Coronary artery (tissue), 2 donors: ENCODE results near the gene SCN4B.

Experiments used
- DNase-seq: peaks from one replicate; pipeline ENCODE4 v3.0.0-alpha.2; 2017; ENCODE audit warnings: low spot score
- H3K27ac ChIP-seq, 2 donors: fragments of 200-600 bp; sonication (generic); one replicate each; pipeline ENCODE4 v1.5.1; 2016 to 2019
- H3K4me3 ChIP-seq: fragments of 200-600 bp; sonication (generic); 2 replicates; pipeline ENCODE4 v1.5.1; 2016; ENCODE audit warnings: mild to moderate bottlenecking, moderate library complexity
- TF ChIP-seq, protein P1 (sequence below): fragments of 200-600 bp; sonication (generic); IDR thresholded peaks from one replicate; pipeline ENCODE4 v1.5.1; 2019; ENCODE audit warnings: antibody characterized with exemption

The SCN4B gene

DNA sequence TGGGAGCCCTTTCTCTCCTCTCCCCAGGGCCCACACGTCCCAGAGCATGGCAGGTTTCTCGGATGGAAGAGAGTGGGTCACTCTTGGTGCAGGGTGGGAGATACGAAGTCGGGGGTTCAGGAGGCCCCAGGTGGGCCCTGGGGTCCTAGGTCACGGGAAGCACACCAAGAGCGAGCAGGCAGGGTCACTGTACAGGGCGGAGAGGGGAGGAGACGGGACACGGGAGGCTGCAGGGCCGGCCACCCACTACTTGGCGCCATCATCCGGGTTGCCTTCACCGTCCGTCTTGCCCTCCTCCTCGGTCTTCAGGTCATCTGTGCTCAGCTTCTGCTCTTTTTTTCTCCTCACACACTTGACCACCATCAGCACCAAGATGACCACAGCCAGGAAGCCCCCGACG is 14.0 kb upstream of the SCN4B start:
- TF ChIP-seq, protein P1, sequence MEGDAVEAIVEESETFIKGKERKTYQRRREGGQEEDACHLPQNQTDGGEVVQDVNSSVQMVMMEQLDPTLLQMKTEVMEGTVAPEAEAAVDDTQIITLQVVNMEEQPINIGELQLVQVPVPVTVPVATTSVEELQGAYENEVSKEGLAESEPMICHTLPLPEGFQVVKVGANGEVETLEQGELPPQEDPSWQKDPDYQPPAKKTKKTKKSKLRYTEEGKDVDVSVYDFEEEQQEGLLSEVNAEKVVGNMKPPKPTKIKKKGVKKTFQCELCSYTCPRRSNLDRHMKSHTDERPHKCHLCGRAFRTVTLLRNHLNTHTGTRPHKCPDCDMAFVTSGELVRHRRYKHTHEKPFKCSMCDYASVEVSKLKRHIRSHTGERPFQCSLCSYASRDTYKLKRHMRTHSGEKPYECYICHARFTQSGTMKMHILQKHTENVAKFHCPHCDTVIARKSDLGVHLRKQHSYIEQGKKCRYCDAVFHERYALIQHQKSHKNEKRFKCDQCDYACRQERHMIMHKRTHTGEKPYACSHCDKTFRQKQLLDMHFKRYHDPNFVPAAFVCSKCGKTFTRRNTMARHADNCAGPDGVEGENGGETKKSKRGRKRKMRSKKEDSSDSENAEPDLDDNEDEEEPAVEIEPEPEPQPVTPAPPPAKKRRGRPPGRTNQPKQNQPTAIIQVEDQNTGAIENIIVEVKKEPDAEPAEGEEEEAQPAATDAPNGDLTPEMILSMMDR, result no peak
- DNase-seq, result no peak
- Histone ChIP-seq H3K27ac (no peak overlapping the region), H3K4me3 (no peak overlapping the region)

DNA sequence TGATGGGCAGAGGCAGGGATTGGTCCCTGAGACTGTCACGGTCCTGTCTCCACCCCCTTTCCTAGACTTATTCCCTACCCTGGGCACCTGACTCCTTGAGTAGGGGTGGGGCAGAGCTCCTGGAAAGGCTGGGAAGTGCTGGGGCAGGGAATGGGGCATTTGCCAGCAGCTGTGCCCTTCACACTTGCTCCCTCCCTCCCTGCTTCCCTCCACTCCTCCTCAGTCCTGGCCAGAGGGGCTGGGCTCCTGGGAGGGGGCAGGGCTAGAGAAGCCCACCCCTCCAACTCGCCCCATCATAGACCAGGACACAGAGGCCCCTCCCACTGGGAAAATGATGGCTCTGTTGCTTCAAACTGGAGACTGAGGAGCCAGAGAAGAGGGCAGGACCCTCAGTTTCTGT is 12.3 kb upstream of the SCN4B start:
- Histone ChIP-seq H3K4me3 (no peak overlapping the region), H3K27ac (no peak overlapping the region)
- no peak for DNase-seq
- TF ChIP-seq, protein P1, result no peak

DNA sequence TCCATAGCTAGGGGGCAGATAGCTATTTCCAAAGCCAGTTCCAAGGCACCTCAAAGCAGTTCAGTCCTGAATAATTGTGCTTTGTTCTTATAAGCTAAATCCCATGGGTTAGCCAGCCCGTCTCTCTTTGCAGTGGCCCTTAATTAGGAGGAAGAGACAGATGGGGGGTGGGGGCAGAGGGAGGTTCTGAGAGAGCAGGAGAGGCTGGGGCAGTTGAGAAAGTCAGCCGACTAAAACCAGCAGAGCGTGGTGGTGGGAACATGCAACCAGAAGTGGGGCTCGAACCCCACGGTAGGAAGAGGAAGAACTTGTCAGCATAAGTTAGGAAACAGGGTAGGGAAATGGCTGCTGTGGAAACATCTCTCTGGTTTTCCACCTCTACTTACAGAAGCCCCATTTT is 10.9 kb upstream of the SCN4B start:
- Histone ChIP-seq H3K4me3 (no peak overlapping the region), H3K27ac (no peak overlapping the region)
- no peak for DNase-seq
- TF ChIP-seq, protein P1, result no peak

DNA sequence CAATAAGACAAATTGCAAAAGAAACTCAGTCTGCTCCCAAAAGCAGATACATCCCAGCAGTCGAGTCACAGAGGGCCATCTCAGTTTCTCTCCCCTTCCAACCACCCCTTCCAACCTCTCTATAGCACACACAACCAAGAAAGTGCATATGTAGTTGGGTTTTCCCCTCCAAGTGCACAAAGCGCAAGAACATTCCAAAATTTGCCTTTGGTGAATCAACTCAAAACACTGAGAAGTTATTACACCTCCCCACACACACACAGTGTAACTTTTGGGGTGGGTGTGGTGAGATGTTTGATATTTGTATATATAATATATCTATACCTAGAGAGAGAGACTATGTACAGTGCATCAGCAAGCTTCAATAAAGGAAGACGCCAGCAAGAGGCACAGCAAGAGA is 10.2 kb upstream of the SCN4B start:
- TF ChIP-seq, protein P1, result no peak
- Histone ChIP-seq H3K4me3 (no peak overlapping the region), H3K27ac (no peak overlapping the region)

DNA sequence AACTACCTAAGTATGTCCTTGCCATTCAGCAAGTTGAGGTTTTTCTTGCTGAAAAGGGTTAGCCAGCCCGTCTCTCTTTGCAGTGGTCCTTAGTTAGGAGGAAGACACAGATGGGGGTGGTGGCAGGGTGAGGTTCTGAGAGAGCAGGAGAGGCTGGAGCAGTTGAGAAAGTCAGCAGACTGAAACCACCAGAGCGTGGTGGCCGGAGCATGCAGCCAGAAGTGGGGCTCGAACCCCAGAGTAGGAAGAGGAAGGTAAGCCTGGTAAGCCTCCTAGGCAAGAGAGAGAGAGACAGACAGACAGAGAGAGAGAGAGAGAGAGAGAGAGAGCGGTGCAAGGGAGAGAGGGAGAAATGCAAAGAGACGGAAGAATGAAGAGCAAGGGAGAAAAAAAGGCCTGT is 9.2 kb upstream of the SCN4B start:
- Histone ChIP-seq H3K4me3 (no peak overlapping the region), H3K27ac (no peak overlapping the region)
- TF ChIP-seq, protein P1, result no peak
- DNase-seq, result no peak

More for the DNA sequence above, 10.2 kb upstream of the SCN4B start:
- no peak for DNase-seq

DNA sequence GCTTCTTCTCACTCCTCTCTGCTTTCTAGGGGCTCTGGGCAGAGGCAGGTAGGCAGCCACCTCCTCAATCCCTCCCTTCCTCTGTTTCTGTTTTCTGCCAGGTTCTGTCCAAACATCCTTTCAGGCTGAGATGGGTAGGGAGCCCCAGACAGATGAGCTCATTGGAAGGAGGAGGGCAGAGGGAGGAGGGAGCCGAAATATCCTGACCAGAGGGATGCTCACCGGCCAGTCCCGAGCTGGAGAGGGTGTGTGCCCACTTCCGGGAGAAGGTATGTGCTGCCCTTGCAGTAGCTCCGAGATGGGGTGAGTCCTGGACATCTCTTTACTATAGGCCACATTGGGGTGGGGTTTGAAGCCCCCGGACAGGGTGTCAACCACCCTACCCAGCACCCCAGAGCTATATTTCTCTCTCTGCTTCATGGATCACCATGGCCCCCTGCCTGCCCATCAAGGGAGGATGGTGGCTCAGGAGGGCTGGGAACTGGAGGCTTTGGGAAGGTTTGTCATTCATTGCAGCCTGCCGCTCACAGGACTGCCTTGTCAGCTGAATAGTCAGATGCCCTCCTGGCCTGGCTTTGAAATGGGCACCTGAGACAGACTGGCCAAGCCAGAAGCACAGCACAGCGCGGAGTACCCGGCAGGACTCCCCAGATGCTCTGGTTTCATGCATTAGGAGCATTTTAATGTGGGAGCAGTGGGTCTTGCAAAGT is 4.7 kb upstream of the SCN4B start:
- no peak overlapping the region for H3K27ac ChIP-seq
- TF ChIP-seq, protein P1, result no peak
- no peak for DNase-seq
- H3K4me3 ChIP-seq, result no peak overlapping the region

DNA sequence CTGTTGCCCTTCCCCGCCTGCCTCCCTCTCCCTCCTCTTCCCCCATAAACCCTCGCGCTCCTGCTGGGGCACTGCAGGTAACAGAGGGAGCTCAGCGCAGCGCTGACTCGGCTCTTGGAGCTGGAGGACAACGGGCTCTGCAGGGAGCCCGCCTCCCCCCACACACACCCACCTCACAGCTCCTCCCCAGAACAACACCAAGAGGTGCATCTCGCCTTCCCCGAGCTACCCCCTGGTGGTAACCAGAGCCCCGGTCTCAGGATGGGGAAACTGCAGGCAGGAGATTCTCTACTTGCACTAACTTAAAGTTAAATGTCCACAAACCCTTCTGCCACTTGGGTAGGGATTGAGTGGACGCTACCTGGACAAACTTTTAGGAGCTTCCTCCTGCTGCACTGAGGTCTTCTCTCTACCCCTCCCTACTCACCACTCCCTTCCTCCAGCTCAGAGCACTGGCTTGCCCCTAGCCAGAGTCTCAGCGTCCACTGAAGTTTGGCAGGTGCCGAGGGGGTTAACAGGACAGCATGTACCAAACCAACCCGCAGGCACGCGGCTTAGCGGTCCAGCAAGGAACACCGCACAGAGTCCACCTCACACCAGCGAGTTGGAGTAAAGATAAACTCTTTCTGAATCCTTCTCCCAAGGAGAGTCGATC is 4.0 kb upstream of the SCN4B start:
- Histone ChIP-seq H3K4me3 (no peak overlapping the region), H3K27ac (no peak overlapping the region)
- no peak for DNase-seq
- TF ChIP-seq, protein P1, result no peak
